Epithelial cell of umbilical artery (primary cell): Measurements from ENCODE around the gene CXCR5. TPM values are rescaled to one million over a fixed set of nuclear protein-coding genes. Genes with fewer than 3 reads are reported as not detected.

ENCODE experiments used
- total RNA-seq: library from RNA; depleted of rRNA; stranded (reverse); fragments of >200 nt; gene quantifications from 2 replicates; pipeline ENCODE4 v1.2.3, GENCODE V29; 2014

Gene CXCR5
- total RNA-seq, result not detected in 2 replicates

DNA sequence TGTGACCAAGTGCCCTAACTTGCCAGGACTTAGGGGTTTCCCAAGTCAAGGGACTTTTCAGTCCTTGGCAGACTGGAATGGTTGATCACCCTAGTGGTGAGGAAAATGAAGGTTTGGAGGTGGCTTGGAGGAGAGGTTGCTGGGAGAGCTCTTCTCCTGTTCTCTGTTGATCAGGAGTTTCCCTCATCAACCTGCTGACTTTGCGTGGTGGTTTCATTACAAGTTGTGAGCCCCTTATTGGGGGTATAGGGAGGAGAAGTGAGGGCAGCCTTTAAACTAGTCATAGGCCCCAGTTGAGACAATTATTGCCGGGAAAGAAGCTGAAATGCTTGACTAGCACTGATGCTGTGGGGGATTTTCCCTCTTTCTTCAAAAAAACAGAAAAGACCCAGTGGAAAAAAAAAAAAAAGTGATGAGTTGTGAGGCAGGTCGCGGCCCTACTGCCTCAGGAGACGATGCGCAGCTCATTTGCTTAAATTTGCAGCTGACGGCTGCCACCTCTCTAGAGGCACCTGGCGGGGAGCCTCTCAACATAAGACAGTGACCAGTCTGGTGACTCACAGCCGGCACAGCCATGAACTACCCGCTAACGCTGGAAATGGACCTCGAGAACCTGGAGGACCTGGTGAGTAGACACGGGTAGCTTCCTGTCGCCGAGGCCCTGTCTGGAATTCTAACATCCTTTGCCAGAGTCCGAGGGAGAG, at the start of gene CXCR5:
Gene CXCR5 (plus strand): TSS at position 525 of the 704 bp plus-strand sequence. CDS start 50 bp downstream, at position 575.

Other genes with a start within 250 kb of the CXCR5 start
- gene TREH, start 204.2 kb upstream of the CXCR5 start, total RNA-seq, result under 0.01 TPM in 1 of 2 replicates, not detected in the other
- gene DDX6, start 92.7 kb upstream of the CXCR5 start, total RNA-seq, result 116 and 169 TPM in 2 replicates
- gene BCL9L, start 42.0 kb downstream of the CXCR5 start, total RNA-seq, result 5.0 and 10.7 TPM in 2 replicates
- not detected in 2 replicates for gene UPK2, start 72.4 kb downstream of the CXCR5 start, total RNA-seq
- gene FOXR1, start 87.9 kb downstream of the CXCR5 start, total RNA-seq, result not detected in 2 replicates
- gene CENATAC, start 114.2 kb downstream of the CXCR5 start, total RNA-seq, result 8.8 and 20.8 TPM in 2 replicates
- 761 and 2,413 TPM in 2 replicates for gene RPS25, start 134.5 kb downstream of the CXCR5 start, total RNA-seq
- gene TRAPPC4, start 134.9 kb downstream of the CXCR5 start, total RNA-seq, result 81.5 and 160 TPM in 2 replicates
- gene SLC37A4, start 147.0 kb downstream of the CXCR5 start, total RNA-seq, result 14.1 and 18.5 TPM in 2 replicates
- gene HYOU1, start 173.3 kb downstream of the CXCR5 start, total RNA-seq, result 235 and 332 TPM in 2 replicates
- gene VPS11, start 183.9 kb downstream of the CXCR5 start, total RNA-seq, result 18.5 and 20.2 TPM in 2 replicates
- 6.5 and 13.2 TPM in 2 replicates for gene HMBS, start 201.0 kb downstream of the CXCR5 start, total RNA-seq
- 16.9 and 30.7 TPM in 2 replicates for gene DPAGT1, start 218.0 kb downstream of the CXCR5 start, total RNA-seq
- gene C2CD2L, start 223.5 kb downstream of the CXCR5 start, total RNA-seq, result 1.8 and 2.9 TPM in 2 replicates
- gene HINFP, start 237.7 kb downstream of the CXCR5 start, total RNA-seq, result 11.7 and 17.3 TPM in 2 replicates